ENCODE measurements around the gene MYCBPAP. TPM values are rescaled to one million over a fixed set of nuclear protein-coding genes. Genes with fewer than 3 reads are reported as not detected.

Gene MYCBPAP
- total RNA-seq, 4 donors from 2014 or later: not detected

DNA sequence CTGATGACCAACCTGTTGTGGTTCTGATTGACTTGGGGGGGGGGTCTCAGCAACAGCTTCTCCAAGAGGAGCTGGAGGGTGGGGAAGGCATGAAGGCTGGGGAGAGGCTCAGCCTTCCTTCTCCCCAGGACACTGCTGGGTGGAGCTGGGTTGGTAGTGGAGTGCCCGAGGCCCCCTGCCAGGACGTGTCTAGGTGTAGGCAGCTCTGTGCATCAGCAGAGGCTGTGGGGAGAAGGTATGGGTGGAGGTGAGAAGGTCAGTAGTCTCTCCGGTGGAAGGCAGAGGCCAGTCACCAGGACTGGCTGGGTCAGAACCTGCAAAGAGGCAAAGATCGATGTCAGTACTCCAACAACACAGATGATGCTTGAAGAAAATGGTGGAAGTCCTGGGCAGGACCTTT is 43.5 kb upstream of the MYCBPAP start:
- no peak overlapping the region for H3K4me3 ChIP-seq
- TF ChIP-seq, protein P1, sequence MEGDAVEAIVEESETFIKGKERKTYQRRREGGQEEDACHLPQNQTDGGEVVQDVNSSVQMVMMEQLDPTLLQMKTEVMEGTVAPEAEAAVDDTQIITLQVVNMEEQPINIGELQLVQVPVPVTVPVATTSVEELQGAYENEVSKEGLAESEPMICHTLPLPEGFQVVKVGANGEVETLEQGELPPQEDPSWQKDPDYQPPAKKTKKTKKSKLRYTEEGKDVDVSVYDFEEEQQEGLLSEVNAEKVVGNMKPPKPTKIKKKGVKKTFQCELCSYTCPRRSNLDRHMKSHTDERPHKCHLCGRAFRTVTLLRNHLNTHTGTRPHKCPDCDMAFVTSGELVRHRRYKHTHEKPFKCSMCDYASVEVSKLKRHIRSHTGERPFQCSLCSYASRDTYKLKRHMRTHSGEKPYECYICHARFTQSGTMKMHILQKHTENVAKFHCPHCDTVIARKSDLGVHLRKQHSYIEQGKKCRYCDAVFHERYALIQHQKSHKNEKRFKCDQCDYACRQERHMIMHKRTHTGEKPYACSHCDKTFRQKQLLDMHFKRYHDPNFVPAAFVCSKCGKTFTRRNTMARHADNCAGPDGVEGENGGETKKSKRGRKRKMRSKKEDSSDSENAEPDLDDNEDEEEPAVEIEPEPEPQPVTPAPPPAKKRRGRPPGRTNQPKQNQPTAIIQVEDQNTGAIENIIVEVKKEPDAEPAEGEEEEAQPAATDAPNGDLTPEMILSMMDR (IDR thresholded peaks at IDR 0.05 in 4 of 5, conservative IDR thresholded peaks at IDR 0.05 in 1 of 5): no peak
- no peak for TF ChIP-seq POLR2A (IDR thresholded peaks at IDR 0.05)
- ATAC-seq (no peak), DNase-seq (no peak)
- H3K27me3 ChIP-seq: no peaks in the 10 kb centered on the region
- intact Hi-C loops (cut with DNase I; ENCODE audit: low total_unique reads) (no loop called here), in situ Hi-C loops (cut with MboI; ENCODE audit: low sequenced_read_pairs in 4 of 4) (no loop called here)
- H3K36me3 ChIP-seq: no peaks in the 10 kb centered on the region
- no peaks in the 10 kb centered on the region for H3K9me3 ChIP-seq
- no peak overlapping the region for H3K27ac ChIP-seq
- H3K4me1 ChIP-seq: peaks cover 18 to 23% of the 10 kb centered on the region in 2 donors

DNA sequence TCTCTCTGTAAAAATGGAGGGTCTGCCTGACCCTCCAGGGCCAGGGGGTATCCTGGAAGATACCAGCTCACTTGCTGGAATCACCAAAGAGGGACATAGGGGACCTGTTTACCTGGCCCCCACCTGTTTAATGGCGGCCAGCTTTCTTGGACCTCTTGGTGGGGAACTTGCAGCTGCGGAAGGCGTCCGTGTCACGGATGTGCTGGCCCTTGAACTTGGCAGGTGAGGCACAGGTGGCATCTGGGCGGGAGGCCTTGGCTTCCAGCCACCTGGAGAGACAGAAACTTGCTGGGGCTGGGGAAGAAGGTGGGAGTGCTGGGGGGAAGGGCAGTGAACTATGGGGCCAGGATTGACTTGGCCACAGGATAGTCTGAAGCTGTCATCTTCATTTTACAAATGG is 43.1 kb upstream of the MYCBPAP start:
- DNase-seq (no peak), ATAC-seq (no peak)
- Histone ChIP-seq H3K4me3 (no peak overlapping the region), H3K9me3 (no peaks in the 10 kb centered on the region), H3K27me3 (no peaks in the 10 kb centered on the region), H3K27ac (no peak overlapping the region), H3K36me3 (no peaks in the 10 kb centered on the region), H3K4me1 (peaks cover 22 to 27% of the 10 kb centered on the region in 2 donors)
- in situ Hi-C loops (cut with MboI; ENCODE audit: low sequenced_read_pairs in 4 of 4) (no loop called here), intact Hi-C loops (cut with DNase I; ENCODE audit: low total_unique reads) (no loop called here)
- no peak for TF ChIP-seq POLR2A (IDR thresholded peaks at IDR 0.05)
- TF ChIP-seq, protein P1 (IDR thresholded peaks at IDR 0.05 in 4 of 5, conservative IDR thresholded peaks at IDR 0.05 in 1 of 5): no peak

DNA sequence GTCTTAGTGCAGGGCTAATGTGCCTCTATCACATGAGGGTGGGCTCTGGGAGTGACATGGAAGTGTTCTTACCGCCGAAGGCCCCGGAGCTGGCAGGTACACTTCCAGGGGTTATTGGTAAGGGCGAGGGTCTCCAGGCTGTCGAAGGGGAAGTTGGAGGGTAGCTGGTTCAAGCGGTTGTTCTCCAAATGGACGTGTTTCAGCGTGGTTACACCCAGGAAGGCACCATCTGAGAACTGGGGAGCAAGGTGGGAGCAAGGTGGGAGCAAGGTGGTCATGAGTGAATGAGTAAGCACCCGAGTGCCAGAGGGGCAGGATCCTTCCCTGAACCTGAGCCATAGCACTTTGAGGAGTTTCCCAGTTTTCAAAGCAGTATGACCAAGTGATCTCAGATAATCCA is 42.6 kb upstream of the MYCBPAP start:
- Histone ChIP-seq H3K9me3 (no peaks in the 10 kb centered on the region), H3K27ac (peak overlapping the region in 1 of 4 donors; percentile 57), H3K4me1 (peaks cover 26 to 32% of the 10 kb centered on the region in 2 donors), H3K4me3 (no peak overlapping the region), H3K36me3 (no peaks in the 10 kb centered on the region), H3K27me3 (no peaks in the 10 kb centered on the region)
- ATAC-seq (no peak), DNase-seq (no peak)
- intact Hi-C loops (cut with DNase I; ENCODE audit: low total_unique reads): no loop called here
- in situ Hi-C loops (cut with MboI; ENCODE audit: low sequenced_read_pairs in 4 of 4): no loop called here
- TF ChIP-seq, protein P1 (IDR thresholded peaks at IDR 0.05 in 4 of 5, conservative IDR thresholded peaks at IDR 0.05 in 1 of 5): no peak
- TF ChIP-seq POLR2A (IDR thresholded peaks at IDR 0.05): no peak

DNA sequence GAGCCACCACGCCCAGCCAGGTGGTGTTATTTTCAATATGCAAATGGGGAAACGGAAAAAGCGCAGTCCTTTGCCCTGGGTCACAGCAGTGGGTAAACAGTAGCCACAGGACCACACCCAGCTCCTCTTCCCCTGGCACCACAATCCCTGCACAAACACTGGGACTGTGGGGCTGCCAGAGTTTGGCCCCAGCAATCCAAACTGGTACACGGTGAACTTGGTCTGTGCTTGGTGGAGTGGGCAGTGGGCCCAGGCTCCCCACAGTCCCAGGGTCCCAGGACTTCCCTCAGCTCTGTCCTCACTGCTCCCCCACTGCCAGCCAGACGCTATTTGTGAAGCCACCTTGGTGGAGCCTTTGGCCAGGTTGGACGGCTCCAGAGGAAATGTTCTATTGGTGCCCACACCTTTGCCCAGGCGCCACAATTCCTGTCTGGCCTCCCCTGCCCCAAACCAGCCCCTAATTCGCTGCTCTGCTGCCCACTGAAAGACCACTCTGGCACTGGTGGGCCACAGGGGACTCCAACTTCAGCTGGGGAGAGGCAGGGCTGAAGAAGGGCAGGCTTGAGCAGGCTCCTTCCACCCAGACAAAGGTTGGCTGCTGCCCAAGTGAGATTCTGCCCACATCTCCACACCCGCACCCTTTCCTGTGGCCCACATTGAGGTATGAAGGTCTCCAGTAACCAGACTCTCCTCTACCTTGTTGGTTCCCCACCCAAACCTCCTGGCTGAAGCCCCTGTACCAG is 41.7 kb upstream of the MYCBPAP start:
- TF ChIP-seq, protein P1 (IDR thresholded peaks at IDR 0.05 in 4 of 5, conservative IDR thresholded peaks at IDR 0.05 in 1 of 5): no peak
- no peak for TF ChIP-seq POLR2A (IDR thresholded peaks at IDR 0.05)
- in situ Hi-C loops (cut with MboI; ENCODE audit: low sequenced_read_pairs in 4 of 4): no loop called here

More for the DNA sequence above, 41.7 kb upstream of the MYCBPAP start:
- Histone ChIP-seq H3K4me1 (peaks cover 36 to 41% of the 10 kb centered on the region in 2 donors), H3K27ac (peak overlapping the region; percentile 7 to 57 (median 16)), H3K27me3 (no peaks in the 10 kb centered on the region), H3K4me3 (no peak overlapping the region), H3K36me3 (no peaks in the 10 kb centered on the region), H3K9me3 (no peaks in the 10 kb centered on the region)
- intact Hi-C loops (cut with DNase I; ENCODE audit: low total_unique reads): no loop called here
- ATAC-seq (no peak), DNase-seq (no peak)
